Chondrocyte (in vitro differentiated cells): ENCODE data around the gene MND1. TPM values are rescaled to one million over a fixed set of nuclear protein-coding genes. Genes with fewer than 3 reads are reported as not detected.
"Not testable (repeated sequence)": the region's sequence is repeated elsewhere in the genome, so short reads cannot be mapped to it uniquely, and the experiment has no call there.

ENCODE experiments used
- DNase-seq: peaks from one replicate; pipeline ENCODE4 v3.0.0; 2021; ENCODE audit warnings: mixed read lengths, low spot score
- H3K27ac Mint-ChIP-seq: one replicate; pipeline ENCODE4 v1.8.0; 2021; ENCODE audit warnings: mild to moderate bottlenecking, moderate library complexity, mixed read lengths; ENCODE audit not compliant: unreplicated experiment
- H3K27me3 Mint-ChIP-seq: 2 replicates; pipeline ENCODE4 v1.8.0; 2021; ENCODE audit warnings: low read depth, mixed read lengths
- H3K36me3 Mint-ChIP-seq: 2 replicates; pipeline ENCODE4 v1.8.0; 2021; ENCODE audit warnings: low read depth, mixed read lengths
- H3K4me1 Mint-ChIP-seq: 2 replicates; pipeline ENCODE4 v1.8.0; 2021; ENCODE audit warnings: low read depth, mild to moderate bottlenecking, mixed read lengths
- H3K4me3 Mint-ChIP-seq: one replicate; pipeline ENCODE4 v1.8.0; 2021; ENCODE audit warnings: mild to moderate bottlenecking, moderate library complexity, mixed read lengths; ENCODE audit not compliant: unreplicated experiment
- H3K9me3 Mint-ChIP-seq: 2 replicates; pipeline ENCODE4 v1.8.0; 2021; ENCODE audit warnings: low read depth, mixed read lengths
- total RNA-seq: library from RNA; stranded (reverse); gene quantifications from 3 replicates; pipeline ENCODE4 v1.2.1, GENCODE V29; 2021
- TF ChIP-seq, protein P1 (sequence below): fragments of 200-600 bp; sonication (generic); IDR thresholded peaks from 2 replicates; pipeline ENCODE4 v1.5.0; 2021; ENCODE audit warnings: antibody characterized with exemption, mild to moderate bottlenecking, moderate library complexity

The MND1 gene
- total RNA-seq, 1 donor from 2014 or later: 0.90 TPM

DNA sequence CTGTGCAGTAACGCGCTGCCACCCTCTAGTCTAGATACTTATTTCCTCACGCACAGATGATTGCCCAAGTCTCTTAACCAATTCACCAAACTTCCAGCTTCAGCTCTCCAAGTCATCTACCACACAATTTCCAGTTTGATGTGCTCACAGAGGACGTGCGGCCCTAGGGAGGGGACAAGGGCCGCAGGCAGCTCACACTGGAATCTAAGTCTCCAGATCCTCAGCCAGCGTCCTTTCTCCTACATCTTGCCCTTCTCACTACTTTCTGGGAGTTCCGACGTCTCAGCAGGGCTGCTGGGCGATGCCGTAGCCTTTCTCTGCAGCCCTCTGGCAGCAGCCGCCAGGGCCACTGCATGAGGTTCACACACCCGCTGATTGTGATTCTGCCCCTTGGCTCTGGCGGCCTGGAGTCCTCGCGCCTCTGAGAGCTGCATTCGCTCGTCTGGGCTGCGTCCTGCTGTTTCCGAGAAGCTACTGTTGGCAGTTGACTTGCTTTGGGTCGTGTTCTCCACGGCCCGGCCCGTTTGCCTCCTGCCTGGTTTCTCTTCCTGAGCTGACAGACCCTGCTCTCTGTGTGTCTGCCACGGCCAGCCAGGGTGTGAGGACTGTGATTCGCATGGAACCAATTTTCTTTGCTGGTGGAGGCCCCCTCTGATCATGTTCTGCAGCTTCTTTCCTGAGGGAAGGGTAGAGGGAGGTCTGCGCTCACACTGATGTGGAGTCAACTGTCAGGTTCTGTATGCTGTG lies 107.6 kb downstream of the MND1 start:
- Mint-ChIP-seq H3K4me1 (peaks cover 34% of the 10 kb centered on the region), H3K36me3 (no peaks in the 10 kb centered on the region), H3K27ac (no peak overlapping the region), H3K9me3 (no peaks in the 10 kb centered on the region), H3K4me3 (no peak overlapping the region), H3K27me3 (no peaks in the 10 kb centered on the region)
- TF ChIP-seq, protein P1, sequence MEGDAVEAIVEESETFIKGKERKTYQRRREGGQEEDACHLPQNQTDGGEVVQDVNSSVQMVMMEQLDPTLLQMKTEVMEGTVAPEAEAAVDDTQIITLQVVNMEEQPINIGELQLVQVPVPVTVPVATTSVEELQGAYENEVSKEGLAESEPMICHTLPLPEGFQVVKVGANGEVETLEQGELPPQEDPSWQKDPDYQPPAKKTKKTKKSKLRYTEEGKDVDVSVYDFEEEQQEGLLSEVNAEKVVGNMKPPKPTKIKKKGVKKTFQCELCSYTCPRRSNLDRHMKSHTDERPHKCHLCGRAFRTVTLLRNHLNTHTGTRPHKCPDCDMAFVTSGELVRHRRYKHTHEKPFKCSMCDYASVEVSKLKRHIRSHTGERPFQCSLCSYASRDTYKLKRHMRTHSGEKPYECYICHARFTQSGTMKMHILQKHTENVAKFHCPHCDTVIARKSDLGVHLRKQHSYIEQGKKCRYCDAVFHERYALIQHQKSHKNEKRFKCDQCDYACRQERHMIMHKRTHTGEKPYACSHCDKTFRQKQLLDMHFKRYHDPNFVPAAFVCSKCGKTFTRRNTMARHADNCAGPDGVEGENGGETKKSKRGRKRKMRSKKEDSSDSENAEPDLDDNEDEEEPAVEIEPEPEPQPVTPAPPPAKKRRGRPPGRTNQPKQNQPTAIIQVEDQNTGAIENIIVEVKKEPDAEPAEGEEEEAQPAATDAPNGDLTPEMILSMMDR: no peak
- DNase-seq: no peak

DNA sequence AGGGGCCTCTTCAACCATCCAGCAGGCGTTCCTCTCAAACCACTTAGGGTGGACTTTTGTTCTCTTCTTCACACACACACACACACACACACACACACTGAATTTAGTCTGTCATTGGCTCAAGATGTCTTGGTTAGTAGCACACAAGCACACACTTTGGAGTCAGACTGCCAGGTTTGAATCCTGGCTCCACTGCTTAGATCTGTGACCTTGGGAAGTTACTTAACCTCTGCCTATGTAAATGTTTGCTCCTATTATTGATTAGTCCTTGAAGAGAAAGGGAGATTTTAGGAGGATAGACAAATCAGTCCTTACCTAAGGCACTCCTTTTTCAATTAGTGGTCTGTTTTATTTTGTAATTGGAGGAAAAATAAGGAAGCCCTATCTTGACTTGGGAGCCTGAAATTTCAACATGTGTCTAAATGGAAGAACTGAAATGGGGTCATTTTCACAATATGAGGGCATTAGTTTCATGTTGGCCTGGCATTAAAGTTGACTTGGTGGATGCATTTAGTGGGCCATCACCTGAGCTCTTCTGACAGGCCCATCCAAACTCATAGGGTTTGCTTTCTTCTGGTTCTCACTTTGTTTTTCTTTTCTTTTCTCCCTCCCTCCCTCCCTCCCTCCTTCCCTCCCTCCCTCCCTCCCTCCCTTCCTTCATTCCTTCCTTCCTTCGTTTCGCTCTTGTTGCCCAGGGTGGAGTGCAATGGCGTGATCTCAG lies 108.3 kb downstream of the MND1 start:
- peaks cover 26% of the 10 kb centered on the region for H3K4me1 Mint-ChIP-seq

DNA sequence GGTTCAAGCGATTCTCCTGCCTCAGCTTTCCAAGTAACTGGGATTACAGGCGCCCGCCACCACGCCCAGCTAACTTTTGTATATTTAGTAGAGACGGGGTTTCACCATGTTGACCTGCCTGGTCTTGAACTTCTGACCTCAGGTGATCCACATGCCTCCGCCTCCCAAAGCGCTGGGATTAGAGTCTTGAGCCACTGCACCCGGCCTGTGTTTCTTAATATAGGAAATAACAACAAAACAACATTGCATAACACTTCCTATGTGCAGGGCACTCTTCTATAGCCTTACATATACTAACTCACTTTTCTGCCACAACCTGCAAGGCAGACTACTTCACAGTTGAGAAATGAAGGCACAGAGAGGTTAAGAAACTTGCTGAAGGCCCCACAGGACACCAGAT lies 108.9 kb downstream of the MND1 start:
- no peaks in the 10 kb centered on the region for H3K36me3 Mint-ChIP-seq
- no peak overlapping the region for H3K27ac Mint-ChIP-seq
- TF ChIP-seq, protein P1: no peak
- H3K4me3 Mint-ChIP-seq: no peak overlapping the region
- H3K9me3 Mint-ChIP-seq: no peaks in the 10 kb centered on the region
- H3K27me3 Mint-ChIP-seq: no peaks in the 10 kb centered on the region
- H3K4me1 Mint-ChIP-seq: peaks cover 20% of the 10 kb centered on the region
- DNase-seq: no peak

More for the DNA sequence above, 108.3 kb downstream of the MND1 start:
- Mint-ChIP-seq H3K9me3 (no peaks in the 10 kb centered on the region), H3K4me3 (no peak overlapping the region), H3K36me3 (no peaks in the 10 kb centered on the region), H3K27ac (no peak overlapping the region), H3K27me3 (no peaks in the 10 kb centered on the region)
- TF ChIP-seq, protein P1: no peak
- DNase-seq: no peak

DNA sequence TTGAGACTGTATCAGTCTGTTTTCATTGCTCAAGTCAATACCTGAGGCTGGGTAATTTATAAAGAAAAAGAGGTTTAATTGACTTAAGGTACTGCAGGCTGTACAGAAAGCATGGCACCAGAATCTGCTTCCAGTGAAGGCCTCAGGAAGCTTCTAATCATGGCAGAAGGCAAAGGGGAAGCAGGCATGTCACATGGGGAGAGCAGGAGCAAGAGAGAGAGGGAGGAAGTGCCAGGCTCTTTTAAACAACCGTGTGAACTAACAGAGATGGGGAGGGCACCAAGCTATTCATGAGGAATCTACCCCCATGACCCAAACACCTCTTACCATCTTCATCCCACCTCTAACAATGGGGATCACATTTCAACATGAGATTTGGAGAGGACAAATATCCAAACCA lies 114.5 kb downstream of the MND1 start:
- TF ChIP-seq, protein P1: no peak
- no peaks in the 10 kb centered on the region for H3K36me3 Mint-ChIP-seq

DNA sequence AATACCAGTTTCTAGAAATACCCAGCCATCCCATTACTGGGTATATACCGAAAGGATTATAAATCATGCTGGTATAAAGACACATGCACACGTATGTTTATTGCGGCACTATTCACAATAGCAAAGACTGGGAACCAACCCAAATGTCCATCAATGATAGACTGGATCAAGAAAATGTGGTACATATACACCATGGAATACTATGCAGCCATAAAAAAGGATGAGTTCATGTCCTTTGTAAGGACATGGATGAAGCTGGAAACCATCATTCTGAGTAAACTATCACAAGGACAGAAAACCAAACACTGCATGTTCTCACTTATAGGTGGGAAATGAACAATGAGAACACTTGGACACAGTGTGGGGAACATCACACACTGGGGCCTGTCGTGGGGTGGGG lies 117.1 kb downstream of the MND1 start:
- H3K4me1 Mint-ChIP-seq, DNase-seq: not testable (repeated sequence)

More for the DNA sequence above, 114.5 kb downstream of the MND1 start:
- Mint-ChIP-seq H3K9me3 (no peaks in the 10 kb centered on the region), H3K27me3 (no peaks in the 10 kb centered on the region), H3K4me1 (no peaks in the 10 kb centered on the region), H3K27ac (no peak overlapping the region), H3K4me3 (no peak overlapping the region)
- no peak for DNase-seq

More for the DNA sequence above, 117.1 kb downstream of the MND1 start:
- H3K36me3 Mint-ChIP-seq, H3K27me3 Mint-ChIP-seq, H3K27ac Mint-ChIP-seq, H3K9me3 Mint-ChIP-seq, H3K4me3 Mint-ChIP-seq: not testable (repeated sequence)
